Measurements from ENCODE around the gene FAN1.

GRCh38 chr15:30963681-30964080 lies 60.0 kb downstream of the FAN1 start:
- TF ChIP-seq CTCF (conservative IDR thresholded peaks at IDR 0.05; ENCODE audit: low read depth, low read length) (no peak), CEBPB (IDR thresholded peaks at IDR 0.05; ENCODE audit: low read depth, low read length) (no peak), USF2 (IDR thresholded peaks at IDR 0.05; ENCODE audit: low read depth, low read length) (no peak), POLR2A (IDR thresholded peaks at IDR 0.05; ENCODE audit: low read depth, low read length) (no peak), MXI1 (IDR thresholded peaks at IDR 0.05; ENCODE audit: borderline replicate concordance, low read depth, low read length) (no peak), FOS (IDR thresholded peaks at IDR 0.05; ENCODE audit: low read depth, low read length) (no peak), ELK1 (IDR thresholded peaks at IDR 0.05; ENCODE audit: borderline replicate concordance, low read depth, low read length) (no peak), RCOR1 (IDR thresholded peaks at IDR 0.05; ENCODE audit: insufficient replicate concordance, low read length) (no peak)
